A172 (cell line): ENCODE measurements around the gene DIPK1B. TPM values are rescaled to one million over a fixed set of nuclear protein-coding genes. Genes with fewer than 3 reads are reported as not detected.
"Not testable (repeated sequence)": the region's sequence is repeated elsewhere in the genome, so short reads cannot be mapped to it uniquely, and the experiment has no call there.

Source experiments
- DNase-seq: peaks from one replicate; pipeline ENCODE4 v3.0.0-alpha.2; 2015; ENCODE audit warnings: low spot score
- total RNA-seq: library from RNA; depleted of rRNA; stranded (reverse); fragments of >200 nt; shearing (Covaris generic); gene quantifications from 2 replicates; pipeline ENCODE4 v1.2.3, GENCODE V29; 2014

Gene DIPK1B
- total RNA-seq, 1 experiment from 2014 or later, result 16.7 TPM

DNA sequence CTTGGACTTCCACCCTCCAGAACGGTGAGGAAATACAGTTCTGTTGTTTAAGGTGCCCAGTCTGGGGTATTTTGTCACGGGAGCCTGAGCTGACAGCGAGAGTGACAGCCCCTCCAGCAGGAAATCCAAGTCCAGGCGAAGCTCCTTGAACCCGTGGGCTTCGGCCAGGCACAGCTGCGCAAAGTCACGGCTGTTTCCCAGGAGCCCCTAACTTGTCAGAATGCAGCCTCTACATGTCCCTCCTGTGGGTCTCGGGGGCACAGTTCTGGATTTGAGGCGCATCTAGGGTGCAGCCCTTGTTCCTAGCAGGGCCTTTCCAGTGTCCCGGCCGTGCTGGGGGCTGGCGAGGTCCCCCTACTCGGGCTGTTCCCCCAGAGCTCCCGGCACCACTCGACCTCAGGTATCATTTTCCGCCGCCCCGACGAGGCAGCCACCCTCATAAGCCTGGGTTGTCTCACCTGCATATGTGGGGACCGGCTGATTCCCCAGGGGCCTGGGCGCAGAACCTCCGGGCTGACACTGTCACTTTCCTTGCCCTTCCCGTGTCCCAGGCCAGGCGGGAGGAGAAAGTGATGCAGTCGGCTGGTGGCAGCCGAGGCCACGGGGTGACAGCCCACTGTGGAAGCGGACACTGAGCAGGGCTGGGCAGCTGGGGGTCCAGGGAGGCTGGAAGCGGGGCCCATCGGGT, 41.1 kb downstream of the DIPK1B start:
- no peak for DNase-seq

DNA sequence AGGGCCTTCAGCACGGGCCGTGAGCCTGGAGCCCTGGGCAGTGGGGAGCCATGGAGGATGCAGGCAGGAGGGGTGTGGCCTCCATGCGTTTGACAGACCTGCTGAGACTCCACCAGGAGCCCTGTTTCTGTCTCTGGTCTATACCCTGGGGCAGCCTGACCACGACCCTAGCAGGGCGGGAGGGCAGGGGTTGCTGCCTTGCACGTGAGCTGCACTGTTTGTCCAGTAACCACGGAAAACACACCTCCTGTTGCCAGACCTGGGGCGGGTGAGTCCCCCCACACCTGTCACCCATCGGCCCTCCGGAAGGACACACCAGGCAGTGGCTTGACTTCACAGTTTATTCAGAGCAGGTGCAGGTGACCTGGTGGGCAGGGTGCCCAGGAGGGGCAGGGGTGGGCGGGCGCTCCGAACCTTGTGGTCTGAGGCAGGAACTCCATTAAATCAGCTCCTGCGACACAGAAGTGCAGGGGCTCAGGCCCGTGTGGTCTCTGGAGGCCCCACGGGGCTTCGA, 41.7 kb downstream of the DIPK1B start:
- no peak for DNase-seq

DNA sequence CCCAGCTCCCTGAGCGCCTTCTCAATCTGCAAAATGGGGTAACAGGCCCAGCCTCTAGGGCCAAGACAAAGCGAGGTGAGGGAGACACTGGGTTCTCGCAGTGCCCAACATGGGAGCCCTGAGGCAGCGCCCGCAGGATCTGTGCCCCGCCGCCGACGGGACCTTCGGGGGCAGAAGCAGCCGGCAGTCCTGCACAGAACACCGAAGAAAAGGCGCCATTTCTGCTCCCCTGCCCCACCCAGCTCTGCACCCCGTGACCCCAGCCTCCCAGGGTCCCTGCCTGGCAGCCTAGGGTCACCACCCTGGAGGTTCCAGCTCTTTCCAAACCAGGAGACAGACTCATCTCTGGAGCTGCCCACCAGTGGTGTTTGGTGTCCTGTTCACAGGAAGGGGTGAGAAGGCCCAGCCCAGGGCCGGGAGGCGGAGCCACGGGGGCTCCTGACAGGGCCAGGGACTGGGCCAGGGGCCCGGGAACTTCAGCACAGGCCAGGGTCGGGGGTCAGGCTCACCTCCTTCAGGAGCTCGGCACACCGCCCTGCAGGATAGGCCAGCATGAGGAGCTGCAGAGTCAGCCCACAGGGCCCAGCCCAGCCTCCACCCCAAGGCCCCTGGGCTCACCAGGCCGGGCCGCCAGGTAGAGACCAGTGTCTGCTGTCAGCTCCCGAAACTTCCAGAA, 42.4 kb downstream of the DIPK1B start:
- no peak for DNase-seq

DNA sequence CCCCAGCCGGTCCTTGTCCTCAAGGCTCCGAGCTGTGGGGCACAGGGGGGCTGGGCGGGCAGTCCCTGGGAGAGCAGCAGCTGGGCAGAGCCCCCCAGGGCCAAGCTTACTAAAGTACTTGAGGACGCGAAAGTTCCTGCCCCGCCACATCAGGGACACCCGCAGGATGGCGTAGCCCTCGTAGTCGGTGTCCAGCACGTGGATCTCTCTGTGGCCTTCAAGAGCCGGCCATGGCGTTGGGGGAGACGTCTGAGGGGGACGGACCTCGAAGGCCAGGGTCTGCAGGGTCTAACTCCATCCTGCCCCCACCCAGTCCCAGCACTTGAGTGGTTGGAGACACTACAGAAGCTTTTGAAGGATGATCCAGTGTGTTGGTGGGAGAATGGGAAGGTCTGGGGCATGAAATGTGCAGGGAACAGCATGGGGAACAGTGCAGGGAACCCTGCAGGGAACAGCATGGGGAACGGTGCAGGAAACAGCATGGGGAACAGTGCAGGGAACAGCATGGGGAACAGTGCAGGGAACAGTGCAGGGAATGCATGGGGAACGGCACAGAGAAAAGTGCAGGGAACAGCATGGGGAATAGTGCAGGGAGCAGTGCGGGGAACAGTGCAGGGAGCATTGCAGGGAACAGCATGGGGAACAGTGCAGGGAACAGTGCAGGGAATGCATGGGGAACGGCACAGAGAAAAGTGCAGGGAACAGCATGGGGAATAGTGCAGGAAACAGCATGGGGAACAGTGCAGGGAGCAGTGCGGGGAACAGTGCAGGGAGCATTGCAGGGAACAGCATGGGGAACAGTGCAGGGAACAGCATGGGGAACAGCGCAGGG, 43.1 kb downstream of the DIPK1B start:
- not testable (repeated sequence) for DNase-seq

- no peak for DNase-seq
These were observed 43.7 kb downstream of the DIPK1B start for GRCh38 chr9:136756134-136756438.

- no peak for DNase-seq
These were observed 44.5 kb downstream of the DIPK1B start for GRCh38 chr9:136756836-136757235.

DNA sequence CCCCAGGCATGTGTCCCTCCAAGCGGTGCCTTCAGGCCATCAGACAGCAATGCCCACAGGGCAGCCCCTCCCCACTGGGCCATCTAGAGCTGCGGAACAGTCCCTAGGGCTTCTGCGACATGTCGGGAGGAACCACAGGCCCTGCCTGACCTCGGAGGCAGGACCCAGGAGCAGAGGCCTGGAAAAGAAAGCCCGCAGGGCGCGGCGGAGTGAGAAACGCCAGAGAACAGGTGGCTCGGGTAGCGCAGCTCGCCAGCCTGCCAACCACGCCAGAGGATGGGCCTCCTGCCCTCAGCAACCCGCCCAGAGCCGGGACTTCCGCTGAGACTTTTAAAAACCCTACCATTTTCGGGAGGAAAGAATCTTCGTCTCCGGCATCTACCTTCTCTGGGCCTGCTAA, 45.0 kb downstream of the DIPK1B start:
- DNase-seq, result no peak

DNA sequence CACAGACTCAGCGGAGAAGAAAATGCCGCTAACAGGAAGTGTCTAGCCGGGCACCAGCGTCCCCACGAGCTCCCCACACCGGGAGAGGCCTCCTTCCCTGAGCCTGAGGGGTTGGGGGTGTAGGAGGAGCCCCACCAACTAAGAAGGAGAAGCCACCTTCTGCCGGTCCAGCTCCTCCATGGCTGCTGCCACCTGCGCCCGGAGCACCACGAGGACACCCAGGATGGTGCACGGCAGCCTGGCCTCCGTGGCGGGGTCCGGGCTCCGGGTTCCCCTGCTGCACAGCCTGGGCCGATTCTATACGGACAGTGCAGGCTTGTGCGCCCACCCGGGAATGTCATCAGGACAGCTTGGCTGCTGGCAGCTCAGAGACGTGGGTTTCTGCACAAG, 45.4 kb downstream of the DIPK1B start:
- no peak for DNase-seq

DNA sequence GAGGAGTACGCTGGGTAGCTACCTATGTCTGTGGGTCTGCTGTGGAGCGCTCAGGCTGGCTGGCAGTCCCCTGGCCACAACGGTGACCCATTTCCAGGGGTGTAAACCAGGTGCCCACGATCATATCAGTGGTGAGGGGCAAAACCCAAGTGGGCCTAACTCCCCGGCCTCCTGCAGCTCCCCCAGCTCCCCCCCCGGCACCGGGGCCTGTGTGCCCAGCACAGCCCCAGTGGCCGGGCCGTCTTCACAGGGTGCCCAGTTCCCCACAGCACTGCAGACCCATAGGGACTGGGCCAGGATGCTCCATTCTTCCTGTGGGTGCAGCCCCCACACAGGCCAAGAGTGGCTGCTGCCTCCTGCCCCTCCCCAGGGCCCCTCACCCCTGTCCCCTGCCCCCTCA, 46.6 kb downstream of the DIPK1B start:
- DNase-seq, result no peak

DNA sequence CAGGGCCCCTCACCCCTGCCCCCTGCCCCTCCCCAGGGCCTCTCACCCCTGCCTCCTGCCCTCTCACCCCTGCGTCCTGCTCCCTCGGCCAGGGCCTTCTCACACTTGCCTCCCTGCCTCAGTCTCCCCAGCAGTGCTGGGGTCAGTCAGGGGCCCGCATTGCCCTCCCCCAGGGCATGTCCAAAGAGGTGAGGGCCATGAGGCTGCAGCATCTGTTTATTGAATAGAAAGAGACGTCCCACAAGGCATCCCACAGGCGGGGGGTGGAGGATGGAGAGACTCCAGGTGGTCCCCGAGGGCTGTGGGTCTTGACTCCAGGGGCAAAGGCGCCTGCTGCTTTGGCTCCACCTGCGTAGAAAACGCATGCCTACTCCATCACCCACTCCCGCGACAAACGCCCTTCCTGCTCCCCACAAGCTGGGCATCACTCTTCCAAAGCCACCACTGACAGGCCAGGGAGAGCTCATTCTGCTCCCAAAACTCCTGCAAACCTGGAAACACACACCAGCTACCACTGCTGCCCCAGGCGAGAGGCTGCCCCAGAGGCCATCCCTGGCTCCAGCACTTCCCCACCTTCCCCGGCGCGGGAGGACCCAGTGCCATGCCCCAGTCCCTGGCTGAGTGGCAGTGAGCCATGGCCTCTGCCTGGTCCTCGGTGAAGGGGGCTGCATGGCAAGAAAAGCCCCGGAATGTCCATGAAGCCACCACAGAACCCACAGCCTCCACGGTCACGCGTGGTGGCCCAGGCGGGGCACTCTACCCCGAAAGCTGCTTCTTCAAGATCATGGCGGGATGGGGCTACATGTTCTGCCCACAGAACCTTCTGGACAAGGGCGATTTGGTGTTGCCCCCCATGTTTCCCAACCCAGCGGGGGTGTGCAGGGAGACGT, 47.3 kb downstream of the DIPK1B start:
- DNase-seq, result no peak

DNA sequence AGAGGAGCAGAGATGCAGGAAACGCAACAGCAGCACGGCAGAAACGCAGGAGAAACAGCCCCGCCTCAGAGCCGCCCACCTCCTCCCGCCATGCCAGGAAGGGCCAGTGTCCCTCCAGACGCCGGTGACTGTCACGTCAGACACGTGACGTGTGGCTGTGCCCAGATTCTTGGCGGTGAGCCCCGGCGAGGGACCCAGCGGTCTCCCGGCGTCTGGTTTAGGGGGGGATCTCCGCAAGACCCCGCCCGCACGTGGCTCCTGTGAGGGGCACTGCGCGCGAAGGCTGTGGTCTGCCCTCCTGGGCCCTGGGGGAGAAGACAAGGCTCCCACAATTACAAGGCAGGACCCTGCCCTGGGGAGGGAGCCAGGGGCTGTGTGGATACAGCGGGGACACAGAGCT, 48.1 kb downstream of the DIPK1B start:
- DNase-seq, result no peak

- DNase-seq, result peak; percentile 80
These were observed 48.6 kb downstream of the DIPK1B start for GRCh38 chr9:136760834-136761544.

DNA sequence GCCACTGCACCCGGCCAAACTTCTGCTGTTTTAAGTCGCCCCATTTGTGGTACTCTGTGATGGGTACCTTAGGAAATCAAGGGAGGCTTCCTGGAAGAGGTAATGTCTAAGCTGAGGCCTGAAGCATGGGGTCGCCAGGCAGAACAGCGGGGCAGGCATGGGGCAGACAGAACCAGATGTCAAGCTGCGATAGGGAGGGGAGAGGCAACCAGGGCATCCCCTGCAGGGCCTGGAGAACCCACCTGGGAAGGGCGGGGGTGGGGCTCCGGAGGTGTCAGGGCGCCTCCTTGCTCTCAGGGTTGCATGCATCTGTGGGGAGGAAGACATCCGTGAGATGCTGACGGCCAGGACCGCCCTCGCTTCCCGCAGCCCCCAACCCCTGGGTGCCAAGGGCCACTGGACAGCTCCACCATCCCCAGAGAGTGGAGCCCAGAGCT, 49.2 kb downstream of the DIPK1B start:
- DNase-seq, result no peak

DNA sequence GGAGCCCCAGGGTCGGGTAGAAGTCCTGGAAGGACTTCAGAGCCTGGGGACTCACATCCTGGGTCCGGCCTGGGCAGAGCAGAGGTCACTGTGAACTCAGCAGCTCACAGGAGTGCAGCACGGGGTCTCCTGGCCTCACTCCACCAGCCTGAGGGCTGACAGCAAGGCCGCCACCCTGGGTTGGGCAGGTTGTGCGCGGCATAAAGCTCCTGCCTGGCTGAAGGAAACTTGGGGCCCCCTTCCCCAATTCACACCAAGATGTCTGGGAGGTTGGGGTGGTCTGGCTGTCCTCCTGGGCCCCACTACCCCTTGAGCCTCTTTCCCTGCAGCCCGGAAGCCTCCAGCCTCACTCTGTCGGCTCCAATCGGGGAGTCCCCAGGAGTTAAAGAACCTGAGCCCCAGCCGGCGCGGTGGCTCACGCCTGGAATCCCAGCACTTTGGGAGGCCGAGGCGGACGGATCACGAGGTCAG, 49.9 kb downstream of the DIPK1B start:
- DNase-seq, result no peak

DNA sequence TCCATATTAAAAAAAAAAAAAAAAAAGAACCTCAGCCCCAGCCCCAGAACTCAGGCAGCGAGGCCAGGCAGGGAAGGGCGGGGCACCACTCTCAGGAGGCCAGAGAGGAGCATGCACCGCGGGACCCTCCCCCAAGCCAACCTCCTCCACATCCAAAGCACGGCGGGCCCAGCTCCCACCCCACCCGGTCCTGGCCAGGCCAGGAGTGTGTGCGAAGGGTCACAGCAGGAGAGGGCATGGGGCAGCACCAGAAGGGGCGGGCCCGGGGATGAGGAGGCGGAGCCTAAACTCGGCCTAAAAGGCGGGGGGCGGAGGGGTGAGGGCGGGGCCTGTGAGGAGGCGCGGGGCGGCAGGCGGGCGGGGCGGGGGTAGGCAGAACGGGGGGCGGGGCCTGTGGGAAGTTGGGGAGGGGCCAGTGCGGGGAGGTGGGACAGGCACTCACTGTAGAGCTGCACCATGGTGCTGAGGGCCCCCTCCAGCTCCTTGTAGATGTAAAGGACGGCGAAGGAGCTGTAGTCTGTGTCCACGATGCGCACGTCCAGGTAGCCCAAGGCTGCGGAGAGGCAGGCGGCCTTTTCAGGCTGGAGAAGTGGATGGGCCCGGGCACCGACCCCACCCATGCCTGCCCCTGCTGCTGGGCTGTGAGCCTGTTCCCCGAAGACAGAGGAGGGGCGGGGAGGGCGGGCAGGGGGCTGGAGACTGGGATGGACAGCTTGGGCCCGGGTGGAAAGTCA, 50.7 kb downstream of the DIPK1B start:
- no peak for DNase-seq

DNA sequence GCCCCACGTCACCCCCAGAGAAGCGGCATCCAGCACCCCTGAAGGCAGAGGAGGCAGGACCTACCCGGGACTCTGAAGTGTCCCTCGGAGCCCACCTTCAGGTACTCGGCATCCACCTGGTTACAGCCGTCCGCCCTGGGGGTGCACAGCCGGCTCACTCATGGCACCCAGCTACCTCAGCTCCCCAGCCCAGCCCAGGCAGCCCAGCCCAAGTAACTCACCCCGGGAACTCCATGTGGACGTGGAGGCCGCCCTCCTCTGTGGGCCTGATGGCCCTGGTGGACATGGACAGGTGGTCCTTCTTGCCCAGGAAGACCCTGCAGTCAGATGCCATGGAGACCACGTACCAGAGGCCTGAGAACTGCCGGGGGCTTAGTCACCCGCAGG, 51.3 kb downstream of the DIPK1B start:
- no peak for DNase-seq

GRCh38 chr9:136764301-136764891, 52.0 kb downstream of the DIPK1B start, which contains the start of gene LCN15:
Gene LCN15, minus strand, starts transcription at chr9:136764518. Its CDS starts 30 bp downstream, at chr9:136764488.
- DNase-seq, result no peak

DNA sequence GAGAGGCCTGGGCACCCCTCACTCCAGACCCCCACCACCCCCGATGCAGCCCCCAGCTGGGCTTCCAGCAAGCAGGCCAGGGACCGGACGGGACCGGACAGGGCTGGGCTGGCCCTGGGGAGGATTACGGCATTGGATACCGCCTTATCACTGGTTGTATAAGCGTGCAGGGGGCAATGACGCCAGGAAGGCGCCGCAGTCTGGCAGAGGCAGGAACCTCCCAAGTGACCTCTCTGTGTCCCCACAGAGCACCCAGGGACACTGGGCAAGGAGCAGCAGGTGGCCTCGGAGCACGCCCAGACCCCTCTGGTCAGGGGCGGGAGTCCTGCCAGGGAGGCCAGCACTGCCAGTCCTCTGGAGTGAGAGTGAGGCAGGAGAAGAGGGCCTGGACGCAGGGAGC, 52.7 kb downstream of the DIPK1B start:
- no peak for DNase-seq

- DNase-seq, result not testable (repeated sequence)
These were observed 53.5 kb downstream of the DIPK1B start for GRCh38 chr9:136765745-136766409.
